GM12878 (cell line): ENCODE measurements around the gene IFIT5. TPM values are rescaled to one million over a fixed set of nuclear protein-coding genes. Genes with fewer than 3 reads are reported as not detected.

Experiments
- ATF7 ChIP-seq: fragments of 450-650 bp; IDR thresholded peaks from 2 replicates; pipeline ENCODE4 v1.6.1; 2016; ENCODE audit warnings: low read depth, mild to moderate bottlenecking
- GATAD2B ChIP-seq: fragments of 450-650 bp; conservative IDR thresholded peaks from 2 replicates; pipeline ENCODE4 v1.6.1; 2017; ENCODE audit warnings: low read depth, mild to moderate bottlenecking, moderate library complexity
- IKZF1 ChIP-seq: fragments of 450-650 bp; conservative IDR thresholded peaks from 2 replicates; pipeline ENCODE4 v1.6.1; 2017; ENCODE audit warnings: antibody characterized with exemption, mild to moderate bottlenecking
- JUNB ChIP-seq: IDR thresholded peaks from 2 replicates; pipeline ENCODE4 v1.6.1; 2016; ENCODE audit warnings: antibody characterized with exemption, mild to moderate bottlenecking
- MAX ChIP-seq: IDR thresholded peaks from 2 replicates; pipeline ENCODE4 v1.6.1; 2012; ENCODE audit warnings: low read depth, low read length, improper control_type of control experiment
- MEF2A ChIP-seq: IDR thresholded peaks from 2 replicates; pipeline ENCODE4 v1.6.1; 2011; ENCODE audit warnings: low read depth, mild to moderate bottlenecking, low read length, moderate library complexity; ENCODE audit not compliant: insufficient read depth
- NRF1 ChIP-seq: conservative IDR thresholded peaks from 2 replicates; pipeline ENCODE4 v1.6.1; 2011; ENCODE audit warnings: mild to moderate bottlenecking, low read depth, low read length, improper control_type of control experiment
- POLR2AphosphoS2 ChIP-seq: IDR thresholded peaks from 2 replicates; pipeline ENCODE4 v1.6.1; 2011; ENCODE audit warnings: low read depth, mild to moderate bottlenecking, low read length, improper control_type of control experiment, moderate library complexity
- SUPT20H ChIP-seq: IDR thresholded peaks from 2 replicates; pipeline ENCODE4 v1.6.1; 2011; ENCODE audit warnings: low read depth, mild to moderate bottlenecking, low read length, moderate library complexity, borderline replicate concordance; ENCODE audit not compliant: control insufficient read depth
- USF1 ChIP-seq: IDR thresholded peaks from 2 replicates; pipeline ENCODE4 v1.6.1; 2011; ENCODE audit warnings: borderline replicate concordance, low read depth, mild to moderate bottlenecking, moderate library complexity, mixed read lengths, low read length; ENCODE audit not compliant: insufficient read depth; ENCODE audit errors: extremely low read length
- ZBTB4 ChIP-seq: fragments of 450-650 bp; formaldehyde crosslinking; IDR thresholded peaks from 2 replicates; pipeline ENCODE4 v1.4.0; 2022; ENCODE audit warnings: mild to moderate bottlenecking, moderate library complexity
- ZNF207 ChIP-seq: fragments of 450-650 bp; IDR thresholded peaks from 2 replicates; pipeline ENCODE4 v1.6.1; 2014; ENCODE audit warnings: antibody characterized with exemption, mild to moderate bottlenecking, borderline replicate concordance
- ZZZ3 ChIP-seq: IDR thresholded peaks from 2 replicates; pipeline ENCODE4 v1.6.1; 2011; ENCODE audit warnings: low read depth; ENCODE audit not compliant: control insufficient read depth, insufficient read length
- polyA plus RNA-seq, 11 experiments: library from polyadenylated mRNA; depleted of rRNA in 4 of 11; unstranded in 6 of 11; stranded (reverse) in 5 of 11; fragments of >200 nt; fragmentation: Nextera tagmentation in 4 of 11; fragmentation: Illumina TruSeq in 1 of 11; extraction: Ambion mirVana in 4 of 11; extraction: Trizol in 1 of 11; gene quantifications; 1 replicate in 1 of 11; 2 replicates in 10 of 11; pipeline versions ENCODE4 v1.2.1 to v1.2.3, GENCODE V29; 2011 to 2016; ENCODE audit warnings: inconsistent platforms in 2 of 11, missing spikeins in 2 of 11, low read depth in 1 of 11
- total RNA-seq, 4 experiments: library from RNA; depleted of rRNA in 3 of 4; stranded (reverse); fragments of >200 nt in 3 of 4; fragmentation: Illumina TruSeq in 1 of 4; extraction: Trizol in 1 of 4; gene quantifications; 2 replicates each; pipeline versions ENCODE4 v1.2.1 to v1.2.3, GENCODE V29; 2013 to 2021
- TF ChIP-seq, protein P1 (sequence below): fragments of 150-350 bp; IDR thresholded peaks from 2 replicates; pipeline ENCODE4 v1.6.1; 2014; ENCODE audit warnings: mild to moderate bottlenecking, low read depth, low read length
- TF ChIP-seq, protein P2 (sequence below): fragments of 450-650 bp; IDR thresholded peaks from 2 replicates; pipeline ENCODE4 v1.6.1; 2017; ENCODE audit warnings: mild to moderate bottlenecking, moderate library complexity
- TF ChIP-seq, protein P3 (sequence below): fragments of 450-650 bp; IDR thresholded peaks from 2 replicates; pipeline ENCODE4 v1.6.1; 2018; ENCODE audit warnings: mild to moderate bottlenecking, low read depth, moderate library complexity; ENCODE audit not compliant: partially characterized antibody

Gene IFIT5
- total and polyA plus RNA-seq, 10 of the 15 experiments (the other 5 are each of a cell fraction or from before 2014, with no cell fraction given): 5.9 to 17.0 (median 10.4) TPM

DNA sequence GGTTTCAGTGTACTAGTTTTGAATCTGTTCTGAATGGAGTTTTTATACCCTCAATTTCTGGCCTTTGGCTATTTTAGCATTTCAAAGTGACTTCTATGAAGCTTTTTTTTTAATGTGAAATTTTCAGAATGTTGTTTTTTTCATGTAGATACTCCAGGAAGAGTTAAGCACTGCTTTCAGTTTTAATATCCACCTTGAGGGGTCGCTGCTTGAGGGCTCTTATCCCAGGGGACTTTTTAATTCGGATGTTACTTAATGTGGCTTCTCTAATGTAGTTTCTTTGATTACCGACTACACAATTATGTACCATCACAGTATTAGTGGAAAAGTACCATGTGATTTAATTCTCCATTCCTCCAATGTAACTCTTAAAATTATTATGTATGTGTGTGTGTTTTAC lies 5.2 kb downstream of the IFIT5 start (continued):
- no peak for TF ChIP-seq ZBTB4
- TF ChIP-seq, protein P1, sequence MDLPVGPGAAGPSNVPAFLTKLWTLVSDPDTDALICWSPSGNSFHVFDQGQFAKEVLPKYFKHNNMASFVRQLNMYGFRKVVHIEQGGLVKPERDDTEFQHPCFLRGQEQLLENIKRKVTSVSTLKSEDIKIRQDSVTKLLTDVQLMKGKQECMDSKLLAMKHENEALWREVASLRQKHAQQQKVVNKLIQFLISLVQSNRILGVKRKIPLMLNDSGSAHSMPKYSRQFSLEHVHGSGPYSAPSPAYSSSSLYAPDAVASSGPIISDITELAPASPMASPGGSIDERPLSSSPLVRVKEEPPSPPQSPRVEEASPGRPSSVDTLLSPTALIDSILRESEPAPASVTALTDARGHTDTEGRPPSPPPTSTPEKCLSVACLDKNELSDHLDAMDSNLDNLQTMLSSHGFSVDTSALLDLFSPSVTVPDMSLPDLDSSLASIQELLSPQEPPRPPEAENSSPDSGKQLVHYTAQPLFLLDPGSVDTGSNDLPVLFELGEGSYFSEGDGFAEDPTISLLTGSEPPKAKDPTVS: no peak
- no peak for TF ChIP-seq NRF1
- no peak for TF ChIP-seq SUPT20H
- no peak for TF ChIP-seq GATAD2B
- TF ChIP-seq POLR2AphosphoS2: no peak
- TF ChIP-seq JUNB: no peak
- TF ChIP-seq USF1: no peak
- no peak for TF ChIP-seq MAX
- TF ChIP-seq, protein P2, sequence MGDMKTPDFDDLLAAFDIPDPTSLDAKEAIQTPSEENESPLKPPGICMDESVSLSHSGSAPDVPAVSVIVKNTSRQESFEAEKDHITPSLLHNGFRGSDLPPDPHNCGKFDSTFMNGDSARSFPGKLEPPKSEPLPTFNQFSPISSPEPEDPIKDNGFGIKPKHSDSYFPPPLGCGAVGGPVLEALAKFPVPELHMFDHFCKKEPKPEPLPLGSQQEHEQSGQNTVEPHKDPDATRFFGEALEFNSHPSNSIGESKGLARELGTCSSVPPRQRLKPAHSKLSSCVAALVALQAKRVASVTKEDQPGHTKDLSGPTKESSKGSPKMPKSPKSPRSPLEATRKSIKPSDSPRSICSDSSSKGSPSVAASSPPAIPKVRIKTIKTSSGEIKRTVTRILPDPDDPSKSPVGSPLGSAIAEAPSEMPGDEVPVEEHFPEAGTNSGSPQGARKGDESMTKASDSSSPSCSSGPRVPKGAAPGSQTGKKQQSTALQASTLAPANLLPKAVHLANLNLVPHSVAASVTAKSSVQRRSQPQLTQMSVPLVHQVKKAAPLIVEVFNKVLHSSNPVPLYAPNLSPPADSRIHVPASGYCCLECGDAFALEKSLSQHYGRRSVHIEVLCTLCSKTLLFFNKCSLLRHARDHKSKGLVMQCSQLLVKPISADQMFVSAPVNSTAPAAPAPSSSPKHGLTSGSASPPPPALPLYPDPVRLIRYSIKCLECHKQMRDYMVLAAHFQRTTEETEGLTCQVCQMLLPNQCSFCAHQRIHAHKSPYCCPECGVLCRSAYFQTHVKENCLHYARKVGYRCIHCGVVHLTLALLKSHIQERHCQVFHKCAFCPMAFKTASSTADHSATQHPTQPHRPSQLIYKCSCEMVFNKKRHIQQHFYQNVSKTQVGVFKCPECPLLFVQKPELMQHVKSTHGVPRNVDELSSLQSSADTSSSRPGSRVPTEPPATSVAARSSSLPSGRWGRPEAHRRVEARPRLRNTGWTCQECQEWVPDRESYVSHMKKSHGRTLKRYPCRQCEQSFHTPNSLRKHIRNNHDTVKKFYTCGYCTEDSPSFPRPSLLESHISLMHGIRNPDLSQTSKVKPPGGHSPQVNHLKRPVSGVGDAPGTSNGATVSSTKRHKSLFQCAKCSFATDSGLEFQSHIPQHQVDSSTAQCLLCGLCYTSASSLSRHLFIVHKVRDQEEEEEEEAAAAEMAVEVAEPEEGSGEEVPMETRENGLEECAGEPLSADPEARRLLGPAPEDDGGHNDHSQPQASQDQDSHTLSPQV: no peak
- TF ChIP-seq ZZZ3: no peak
- TF ChIP-seq MEF2A: no peak
- TF ChIP-seq ZNF207: no peak
- TF ChIP-seq IKZF1: no peak
- TF ChIP-seq ATF7: no peak
- TF ChIP-seq, protein P3, sequence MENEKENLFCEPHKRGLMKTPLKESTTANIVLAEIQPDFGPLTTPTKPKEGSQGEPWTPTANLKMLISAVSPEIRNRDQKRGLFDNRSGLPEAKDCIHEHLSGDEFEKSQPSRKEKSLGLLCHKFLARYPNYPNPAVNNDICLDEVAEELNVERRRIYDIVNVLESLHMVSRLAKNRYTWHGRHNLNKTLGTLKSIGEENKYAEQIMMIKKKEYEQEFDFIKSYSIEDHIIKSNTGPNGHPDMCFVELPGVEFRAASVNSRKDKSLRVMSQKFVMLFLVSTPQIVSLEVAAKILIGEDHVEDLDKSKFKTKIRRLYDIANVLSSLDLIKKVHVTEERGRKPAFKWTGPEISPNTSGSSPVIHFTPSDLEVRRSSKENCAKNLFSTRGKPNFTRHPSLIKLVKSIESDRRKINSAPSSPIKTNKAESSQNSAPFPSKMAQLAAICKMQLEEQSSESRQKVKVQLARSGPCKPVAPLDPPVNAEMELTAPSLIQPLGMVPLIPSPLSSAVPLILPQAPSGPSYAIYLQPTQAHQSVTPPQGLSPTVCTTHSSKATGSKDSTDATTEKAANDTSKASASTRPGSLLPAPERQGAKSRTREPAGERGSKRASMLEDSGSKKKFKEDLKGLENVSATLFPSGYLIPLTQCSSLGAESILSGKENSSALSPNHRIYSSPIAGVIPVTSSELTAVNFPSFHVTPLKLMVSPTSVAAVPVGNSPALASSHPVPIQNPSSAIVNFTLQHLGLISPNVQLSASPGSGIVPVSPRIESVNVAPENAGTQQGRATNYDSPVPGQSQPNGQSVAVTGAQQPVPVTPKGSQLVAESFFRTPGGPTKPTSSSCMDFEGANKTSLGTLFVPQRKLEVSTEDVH: peak; percentile 41
